ENCODE measurements around the gene IRF6.

IRF6 gene

GRCh38 chr1:209790286-209791193 lies 15.4 kb downstream of the IRF6 start:
- no peak for DNase-seq (ENCODE audit: low read depth)

DNA sequence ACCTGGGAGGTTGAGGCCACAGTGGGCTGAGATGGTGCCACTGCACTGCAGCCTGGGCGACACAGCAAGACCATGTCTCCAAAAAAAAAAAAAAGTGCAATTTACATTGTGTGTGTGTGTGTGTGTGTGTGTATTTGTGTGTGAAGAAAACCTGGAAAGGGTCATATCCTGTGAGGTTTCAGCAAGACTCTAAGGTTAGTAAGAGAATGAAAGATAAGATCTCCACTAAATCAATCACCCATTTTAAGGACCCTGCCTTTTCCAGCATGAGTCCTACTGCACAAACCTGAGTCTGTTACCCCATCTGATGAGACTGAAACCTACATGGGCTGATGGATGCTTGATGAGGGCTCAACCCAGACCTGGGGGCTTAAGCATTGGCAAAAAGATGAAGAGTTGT lies 16.7 kb downstream of the IRF6 start:
- DNase-seq (ENCODE audit: low read depth): no peak

DNA sequence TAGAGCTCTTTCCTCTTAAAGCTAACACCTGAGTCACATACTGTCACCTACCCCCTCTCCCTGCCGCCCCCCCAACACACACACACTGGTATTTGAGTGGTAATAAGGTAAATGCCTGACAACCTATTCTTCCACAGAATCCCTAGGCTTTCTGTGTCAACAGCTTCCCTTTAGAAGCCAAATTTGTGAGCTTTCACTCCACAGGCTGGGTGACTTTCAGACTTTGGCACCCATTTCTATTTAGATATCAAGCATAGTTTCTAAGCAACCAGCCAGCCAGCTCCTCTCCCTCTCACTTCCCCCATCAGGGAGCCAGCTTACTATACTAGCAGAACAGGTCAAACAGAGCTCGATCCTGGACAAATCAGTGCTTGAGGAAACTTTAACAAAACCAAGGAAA lies 18.4 kb downstream of the IRF6 start:
- no peak for DNase-seq (ENCODE audit: low read depth)

DNA sequence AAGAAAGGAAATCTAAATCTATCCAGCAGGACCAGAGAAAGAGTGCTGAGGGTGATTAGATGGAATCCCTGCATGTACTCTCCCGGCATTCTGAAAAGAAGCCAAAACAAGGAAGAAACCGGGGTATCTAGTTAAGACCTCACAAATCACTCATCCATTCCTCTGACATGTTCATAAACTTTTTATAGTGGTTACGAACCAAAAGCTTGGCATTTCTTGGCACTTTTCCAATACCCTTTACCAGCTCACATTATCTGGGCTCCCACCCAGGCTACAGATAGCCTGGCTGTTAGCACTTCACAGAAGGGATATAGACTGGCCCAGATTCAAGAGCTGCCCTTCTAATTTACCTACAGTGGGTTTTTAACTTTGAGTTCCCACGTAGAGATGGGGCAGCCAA lies 19.8 kb downstream of the IRF6 start:
- no peak for DNase-seq (ENCODE audit: low read depth)

GRCh38 chr1:209785592-209785991 lies 20.4 kb downstream of the IRF6 start:
- no peak for DNase-seq (ENCODE audit: low read depth)

GRCh38 chr1:209784265-209785169 lies 21.4 kb downstream of the IRF6 start, which contains the start of gene C1orf74:
C1orf74 (minus strand) TSS chr1:209784559; CDS start chr1:209783634, 925 bp downstream.
- DNase-seq (ENCODE audit: low read depth): peak; percentile 100

DNA sequence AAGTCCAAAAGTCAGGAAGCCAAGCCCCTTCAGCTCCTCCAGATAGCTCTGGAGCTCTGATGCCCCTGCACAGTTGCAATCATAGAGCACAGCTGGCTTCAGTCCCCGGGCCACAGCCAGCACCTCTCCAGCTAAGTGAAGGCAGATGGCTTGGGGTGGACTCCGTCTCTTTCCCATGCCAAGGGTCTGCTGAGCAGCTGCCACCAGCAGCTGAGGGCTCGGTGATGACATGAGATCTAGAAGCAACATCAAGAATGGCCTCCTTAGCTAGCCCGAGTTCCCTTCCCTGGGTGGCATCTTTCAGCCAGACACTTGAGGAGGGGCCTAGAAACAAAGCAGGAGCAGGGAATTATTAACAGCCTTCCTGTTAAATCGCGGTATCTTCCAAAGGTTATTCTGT lies 22.6 kb downstream of the IRF6 start:
- no peak for DNase-seq (ENCODE audit: low read depth)

DNA sequence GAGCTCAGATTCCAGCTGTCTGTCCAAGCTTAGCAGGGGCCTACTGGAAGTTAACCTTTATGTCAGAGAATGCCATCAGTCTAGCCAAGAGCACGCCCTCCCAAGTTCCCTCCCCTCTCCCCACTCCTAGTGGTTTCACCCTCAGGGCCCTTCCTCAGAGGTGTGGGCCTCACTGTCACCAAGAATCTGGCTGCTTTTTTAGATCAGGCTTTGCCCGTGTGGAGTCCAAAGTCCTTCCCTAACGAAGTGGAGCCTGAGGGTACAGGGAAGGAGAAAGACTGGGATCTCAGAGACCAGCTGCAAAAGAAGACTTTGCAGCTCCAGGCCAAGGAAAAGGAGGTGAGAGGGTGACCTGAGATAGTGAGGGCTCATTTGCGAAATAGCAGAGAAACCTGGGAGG lies 25.7 kb downstream of the IRF6 start:
- DNase-seq (ENCODE audit: low read depth): no peak

DNA sequence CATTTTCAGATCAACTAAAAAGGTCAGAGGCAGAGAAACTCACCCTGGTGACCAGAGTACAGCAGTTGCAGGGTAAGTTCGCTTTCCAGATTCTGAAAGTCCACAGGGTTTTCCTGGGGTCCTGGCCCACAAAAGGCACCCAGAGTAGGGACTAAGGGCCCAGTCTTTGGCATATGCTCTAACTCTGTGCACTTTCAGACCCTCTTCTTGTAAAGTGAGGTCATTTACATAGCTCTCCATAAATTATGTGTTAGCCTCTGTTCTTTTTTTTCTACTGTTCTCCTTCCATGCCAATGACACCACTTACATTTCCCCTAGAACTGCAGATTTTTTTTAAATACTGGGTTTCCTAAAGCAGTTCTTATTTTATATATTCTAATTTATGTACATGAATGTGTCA lies 27.8 kb downstream of the IRF6 start:
- no peak for DNase-seq (ENCODE audit: low read depth)

DNA sequence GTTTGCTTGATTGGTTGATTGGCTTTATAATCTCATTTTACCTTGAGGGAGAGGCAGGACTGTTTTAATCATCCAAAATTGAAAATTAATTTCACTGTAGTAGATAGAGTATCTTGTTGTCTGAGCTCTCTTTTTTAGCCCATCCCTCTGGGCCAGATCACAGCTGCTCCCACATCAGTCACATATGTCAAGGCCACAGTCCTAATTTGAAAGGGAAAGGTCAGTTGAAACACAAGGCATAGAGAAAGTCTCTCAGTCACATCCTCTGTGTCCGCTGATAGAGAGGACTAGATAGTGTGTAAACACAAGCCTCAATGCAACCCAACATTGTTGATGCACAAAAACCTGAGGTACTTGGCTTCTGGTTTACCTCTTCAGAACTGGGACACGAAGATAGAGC lies 28.4 kb downstream of the IRF6 start:
- DNase-seq (ENCODE audit: low read depth): no peak

GRCh38 chr1:209775678-209776077 lies 30.3 kb downstream of the IRF6 start:
- no peak for DNase-seq (ENCODE audit: low read depth)

DNA sequence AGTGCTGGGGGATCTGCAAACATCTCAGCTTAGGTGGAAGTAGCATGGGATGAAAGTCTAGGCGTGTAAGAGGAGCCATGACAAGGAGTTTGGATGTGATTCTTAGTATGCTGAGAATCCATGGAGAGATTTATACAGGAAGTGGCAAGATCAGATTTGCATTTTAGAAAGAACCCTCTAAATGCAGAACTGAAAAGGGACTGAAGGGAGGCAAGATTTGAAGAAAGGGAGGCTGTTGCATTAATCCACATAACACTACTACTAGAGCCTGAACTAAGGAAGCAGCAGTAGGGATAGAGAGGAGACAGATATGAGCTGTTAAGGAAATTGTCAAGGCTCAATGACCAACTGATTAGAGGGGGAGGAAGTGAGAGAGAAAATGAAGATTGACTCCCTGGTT lies 31.4 kb downstream of the IRF6 start:
- no peak for DNase-seq (ENCODE audit: low read depth)

GRCh38 chr1:209772126-209772525 lies 33.8 kb downstream of the IRF6 start:
- DNase-seq (ENCODE audit: low read depth): no peak

- no peak for DNase-seq (ENCODE audit: low read depth)
These were observed 35.1 kb downstream of the IRF6 start for GRCh38 chr1:209770636-209771415.

DNA sequence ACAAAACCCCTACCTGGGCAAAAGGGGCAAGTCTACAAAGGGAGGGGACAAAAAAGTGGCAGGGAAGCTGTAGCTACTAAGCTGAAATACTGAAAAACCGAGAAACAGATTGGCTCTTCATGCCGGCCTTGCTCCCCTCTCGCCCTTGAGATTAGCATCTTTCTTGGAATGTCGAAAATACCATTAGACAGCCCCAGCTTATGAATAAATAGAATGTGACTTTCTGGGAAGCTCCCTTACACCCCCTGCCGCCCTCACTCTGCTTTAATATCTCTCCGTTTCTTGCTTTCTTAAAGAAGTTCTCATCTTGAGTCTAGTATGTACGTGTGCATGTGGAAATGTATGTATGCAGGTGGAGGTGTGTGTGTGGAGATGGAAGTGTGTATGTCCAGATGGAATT lies 36.0 kb downstream of the IRF6 start:
- DNase-seq (ENCODE audit: low read depth): no peak

DNA sequence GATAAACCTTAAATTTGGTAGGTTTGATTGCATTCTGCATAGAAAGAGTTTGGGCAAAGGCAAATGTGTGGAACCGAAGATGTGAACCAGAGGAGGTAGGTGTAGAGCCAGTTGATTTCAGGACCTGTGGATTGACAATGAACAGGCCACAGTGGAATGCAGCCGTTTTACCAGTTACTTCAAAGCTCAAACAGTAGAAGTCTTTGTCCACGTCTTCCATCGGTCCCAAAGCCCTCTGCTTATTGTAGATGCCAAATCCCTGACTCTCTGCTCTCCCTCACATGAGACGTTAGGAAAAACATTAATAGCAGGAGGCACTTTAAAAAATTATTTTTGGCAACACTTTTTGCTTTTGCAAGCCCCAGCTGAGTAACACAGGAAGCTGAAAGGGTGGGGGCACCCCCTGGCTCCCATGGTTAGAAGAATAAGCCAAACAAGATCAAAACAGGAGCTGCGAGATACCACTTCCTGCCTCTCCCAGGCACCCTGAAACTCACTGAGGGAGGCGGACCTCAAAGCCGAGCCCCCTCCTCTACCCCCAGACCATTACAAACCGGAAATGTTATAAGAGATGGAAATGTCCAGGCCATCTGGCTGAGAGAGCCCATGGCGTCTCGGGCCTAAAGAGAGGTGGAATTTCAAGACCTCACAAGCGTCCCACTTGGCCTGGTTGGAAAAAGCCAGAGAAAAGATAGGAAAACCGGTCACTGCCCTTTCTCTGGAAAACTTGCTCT lies 36.6 kb downstream of the IRF6 start:
- peak; percentile 64 for DNase-seq (ENCODE audit: low read depth)

DNA sequence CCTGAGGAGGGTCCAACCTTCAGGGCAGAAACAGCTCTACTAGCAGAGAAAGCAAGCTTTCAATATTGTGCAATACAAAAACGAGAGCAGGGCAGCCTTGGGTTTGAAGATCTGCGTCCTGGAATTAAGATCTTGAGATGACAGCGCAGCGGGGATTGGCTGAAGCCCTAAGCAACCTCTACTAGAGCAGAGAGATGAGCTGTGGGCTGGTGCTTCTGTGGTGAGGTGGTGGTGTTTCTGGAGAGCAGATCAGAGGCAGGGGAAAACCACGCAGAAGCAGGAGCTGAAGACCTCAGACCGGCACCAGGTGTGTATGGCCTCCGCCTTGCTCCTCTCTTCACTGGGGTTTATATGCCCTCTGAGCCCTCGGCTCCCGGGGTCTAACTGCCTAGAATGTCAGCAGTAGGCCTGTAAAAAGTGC lies 37.6 kb downstream of the IRF6 start:
- peak; percentile 63 for DNase-seq (ENCODE audit: low read depth)

- DNase-seq (ENCODE audit: low read depth): no peak
These were observed 38.2 kb downstream of the IRF6 start for GRCh38 chr1:209767706-209768105.

- no peak for DNase-seq (ENCODE audit: low read depth)
These were observed 38.8 kb downstream of the IRF6 start for GRCh38 chr1:209767096-209767495.

DNA sequence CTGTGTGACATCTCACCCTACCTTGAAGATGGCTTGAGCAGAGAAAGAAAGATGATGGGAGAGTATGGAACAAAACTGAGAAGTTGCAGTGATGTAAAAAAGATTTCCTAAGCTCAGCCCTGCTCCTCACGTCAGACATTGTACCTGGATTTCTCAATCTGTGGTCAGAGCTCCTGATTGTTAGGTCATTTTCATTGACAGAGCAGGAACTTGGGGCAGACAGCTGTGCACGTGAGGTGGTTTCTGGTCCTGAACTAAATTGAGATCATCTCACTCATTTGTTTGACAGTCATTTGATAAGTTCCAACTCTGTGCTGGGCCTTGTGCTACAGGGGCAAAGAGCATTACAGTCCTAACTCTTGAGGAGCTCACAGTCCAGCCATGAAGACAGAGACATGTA lies 39.9 kb downstream of the IRF6 start:
- no peak for DNase-seq (ENCODE audit: low read depth)

- no peak for DNase-seq (ENCODE audit: low read depth)
These were observed 44.8 kb downstream of the IRF6 start for GRCh38 chr1:209761011-209761635.
